Measurements from ENCODE around the gene DEXI.
A peak's percentile ranks its signal among the peaks of the same experiment; 100 is the strongest.

The DEXI gene

DNA sequence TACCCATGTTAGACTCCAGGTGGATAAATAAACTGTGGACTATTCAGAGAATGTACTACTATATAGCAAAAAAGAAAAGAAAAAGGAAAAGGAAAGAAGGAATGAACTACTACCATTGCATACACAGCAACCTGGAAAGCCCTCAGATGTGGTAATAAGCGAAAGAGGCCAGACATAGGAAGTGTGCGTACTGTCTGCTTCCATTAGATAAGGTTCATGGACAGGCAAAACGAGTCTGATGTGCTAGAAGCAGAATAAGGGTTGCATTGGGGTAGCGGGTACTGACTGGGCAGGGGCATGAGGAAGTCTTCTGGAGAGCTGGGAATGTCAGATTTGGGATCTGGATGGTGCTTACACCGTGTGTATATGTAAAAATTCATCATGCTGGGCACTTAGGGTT is 23.9 kb upstream of the DEXI start:
- Histone ChIP-seq H3K9me3 (replicated peaks in 1 of 11) (no peaks in the 10 kb centered on the region), H3K27ac (peak overlapping the region in 3 of 11 experiments; percentile 16 to 65 (median 41); a peak in 4 of 22 replicates), H3K4me1 (peaks cover 23 to 46% (median 29%) of the 10 kb centered on the region in 10 experiments), H4K20me1 (peaks cover 11 to 67% (median 54%) of the 10 kb centered on the region in 11 experiments; a peak in 18 of 22 replicates), H3K4me2 (peak overlapping the region in 10 of 11 experiments; percentile 6 to 70 (median 60); a peak in 15 of 22 replicates), H3K36me3 (peaks cover 63 to 97% (median 69%) of the 10 kb centered on the region in 11 experiments), H3K9ac (peak overlapping the region in 2 of 11 experiments; percentile 49 to 54; a peak in 4 of 22 replicates), H3K27me3 (no peaks in the 10 kb centered on the region), H3K4me3 (no peak overlapping the region)
- TF ChIP-seq Cebpa-rat (IDR thresholded peaks at IDR 0.05): no peak

DNA sequence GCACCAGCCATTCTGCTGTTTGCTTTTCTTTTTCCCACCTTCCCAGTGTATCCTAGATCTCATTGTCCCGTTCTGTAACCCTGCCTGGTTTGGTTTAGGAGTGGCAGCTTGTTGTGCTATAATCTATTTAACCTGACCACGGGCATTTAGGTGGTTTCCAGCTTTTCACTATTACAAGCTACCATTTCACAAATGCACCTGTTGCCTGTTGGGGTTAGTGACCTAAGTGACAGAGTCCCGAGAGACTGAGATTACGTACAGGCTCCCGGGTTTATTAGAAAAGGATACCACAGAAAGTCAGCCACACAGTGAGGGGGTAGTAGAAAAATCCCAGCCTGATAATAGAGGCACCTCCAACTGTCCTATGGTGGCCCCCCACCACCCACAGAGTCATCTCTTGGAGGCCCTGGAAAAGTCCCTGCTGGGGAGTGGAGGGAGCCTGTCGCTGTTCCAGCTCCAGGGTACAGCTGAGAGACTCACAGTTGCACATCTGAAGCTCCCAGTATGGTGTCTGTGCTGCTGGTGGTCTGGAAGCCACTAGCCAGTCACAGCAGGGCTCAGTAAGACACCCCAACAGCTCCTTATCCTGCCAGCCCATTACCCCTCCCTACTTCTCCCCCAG is 23.3 kb upstream of the DEXI start:
- H3K9me3 ChIP-seq (replicated peaks in 1 of 11): no peaks in the 10 kb centered on the region
- H3K27ac ChIP-seq: peak overlapping the region in 3 of 11 experiments; percentile 16 to 65 (median 41); a peak in 4 of 22 replicates
- peak overlapping the region in 9 of 11 experiments; percentile 6 to 70 (median 64); a peak in 17 of 22 replicates for H3K4me2 ChIP-seq
- H4K20me1 ChIP-seq: peaks cover 11 to 73% (median 54%) of the 10 kb centered on the region in 11 experiments; a peak in 18 of 22 replicates
- no peak overlapping the region for H3K4me3 ChIP-seq
- H3K4me1 ChIP-seq: peaks cover 23 to 46% (median 29%) of the 10 kb centered on the region in 10 experiments
- H3K27me3 ChIP-seq: no peaks in the 10 kb centered on the region
- H3K9ac ChIP-seq: peak overlapping the region in 3 of 11 experiments; percentile 22 to 54 (median 49); a peak in 5 of 22 replicates
- TF ChIP-seq Cebpa-rat (IDR thresholded peaks at IDR 0.05): no peak
- H3K36me3 ChIP-seq: peaks cover 61 to 92% (median 65%) of the 10 kb centered on the region in 11 experiments

DNA sequence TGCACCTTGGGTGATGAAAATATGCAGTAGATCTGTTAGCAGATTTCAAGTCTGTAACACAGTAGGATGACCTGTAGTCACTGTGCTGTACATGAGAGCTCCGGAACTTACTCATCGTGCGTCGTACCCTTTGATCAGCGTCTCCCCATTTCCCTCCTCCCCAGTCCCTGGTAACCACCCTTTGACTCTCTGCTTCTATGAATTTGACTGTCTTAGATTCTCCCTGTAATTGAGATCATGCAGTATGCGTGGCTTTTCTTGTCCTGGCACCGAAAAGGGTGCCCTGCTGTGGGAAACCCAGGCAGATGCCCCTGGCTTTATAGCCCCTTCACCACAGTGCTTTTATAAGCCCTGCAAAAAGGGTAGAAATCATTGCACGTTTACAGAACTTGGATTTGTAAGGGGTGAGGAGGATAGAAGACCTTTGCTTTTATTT is 22.6 kb upstream of the DEXI start:
- Histone ChIP-seq H3K4me3 (no peak overlapping the region), H3K9ac (peak overlapping the region in 2 of 11 experiments; percentile 24 to 59; a peak in 4 of 22 replicates), H3K27ac (peak overlapping the region in 2 of 11 experiments; percentile 41 to 47; a peak in 3 of 22 replicates), H4K20me1 (peaks cover 11 to 77% (median 54%) of the 10 kb centered on the region in 11 experiments; a peak in 18 of 22 replicates), H3K9me3 (replicated peaks in 1 of 11) (no peaks in the 10 kb centered on the region), H3K36me3 (peaks cover 55 to 86% (median 63%) of the 10 kb centered on the region in 11 experiments), H3K4me1 (peaks cover 20 to 46% (median 28%) of the 10 kb centered on the region in 10 experiments), H3K27me3 (no peaks in the 10 kb centered on the region), H3K4me2 (peak overlapping the region in 9 of 11 experiments; percentile 6 to 70 (median 64); a peak in 16 of 22 replicates)
- TF ChIP-seq Cebpa-rat (IDR thresholded peaks at IDR 0.05): no peak

DNA sequence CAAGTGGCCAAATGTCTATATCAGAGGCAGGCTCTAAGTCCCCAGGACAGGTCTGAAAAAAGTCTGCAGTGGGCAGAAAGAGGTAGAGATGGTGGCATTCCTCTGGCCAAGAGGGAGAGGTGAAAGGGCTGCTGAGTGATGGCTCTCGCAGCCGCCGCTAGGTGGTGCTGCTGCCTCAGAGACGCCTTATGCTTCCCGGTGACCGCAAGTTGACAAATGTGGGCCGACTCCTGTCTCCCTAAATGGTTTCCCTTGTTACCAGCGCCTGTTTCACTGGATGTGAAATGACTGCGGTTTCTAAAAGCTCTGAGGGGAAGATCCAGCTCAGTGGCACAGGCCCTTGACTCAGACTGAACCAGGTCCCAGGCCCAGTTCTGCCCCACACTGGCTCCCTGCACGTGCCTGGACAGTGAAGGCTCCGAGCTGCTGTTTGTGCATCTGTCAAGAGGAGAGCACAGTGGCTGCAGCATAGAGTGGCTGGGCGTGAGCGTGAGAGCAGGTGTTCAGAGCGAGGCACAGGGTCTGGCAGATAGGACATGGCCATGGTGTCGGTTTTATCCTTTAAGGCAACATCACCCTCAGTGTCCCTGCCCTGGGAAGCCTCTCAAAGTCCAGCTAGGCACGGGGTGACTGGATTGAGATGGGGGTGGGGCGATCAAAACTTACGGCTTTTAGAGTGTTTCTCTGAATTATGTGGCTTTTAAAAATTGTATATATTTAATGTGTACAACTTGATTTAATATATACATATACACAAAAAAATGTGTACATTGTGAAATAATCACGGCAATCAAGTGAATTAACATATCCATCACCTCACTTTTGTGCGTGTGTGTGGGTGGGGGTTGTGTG is 22.0 kb upstream of the DEXI start:
- H4K20me1 ChIP-seq: peaks cover 11 to 83% (median 54%) of the 10 kb centered on the region in 11 experiments; a peak in 18 of 22 replicates
- peak overlapping the region in 1 of 11 experiments; percentile 51; a peak in 3 of 22 replicates for H3K9ac ChIP-seq
- H3K36me3 ChIP-seq: peaks cover 53 to 87% (median 68%) of the 10 kb centered on the region in 11 experiments
- H3K4me3 ChIP-seq: no peak overlapping the region
- H3K4me1 ChIP-seq: peaks cover 14 to 39% (median 26%) of the 10 kb centered on the region in 10 experiments
- H3K27me3 ChIP-seq: no peaks in the 10 kb centered on the region
- peak overlapping the region in 2 of 11 experiments; percentile 12 to 28; a peak in 2 of 22 replicates for H3K27ac ChIP-seq
- no peak for TF ChIP-seq Cebpa-rat (IDR thresholded peaks at IDR 0.05)
- no peaks in the 10 kb centered on the region for H3K9me3 ChIP-seq (replicated peaks in 1 of 11)
- H3K4me2 ChIP-seq: peak overlapping the region; percentile 47 to 70 (median 64)

DNA sequence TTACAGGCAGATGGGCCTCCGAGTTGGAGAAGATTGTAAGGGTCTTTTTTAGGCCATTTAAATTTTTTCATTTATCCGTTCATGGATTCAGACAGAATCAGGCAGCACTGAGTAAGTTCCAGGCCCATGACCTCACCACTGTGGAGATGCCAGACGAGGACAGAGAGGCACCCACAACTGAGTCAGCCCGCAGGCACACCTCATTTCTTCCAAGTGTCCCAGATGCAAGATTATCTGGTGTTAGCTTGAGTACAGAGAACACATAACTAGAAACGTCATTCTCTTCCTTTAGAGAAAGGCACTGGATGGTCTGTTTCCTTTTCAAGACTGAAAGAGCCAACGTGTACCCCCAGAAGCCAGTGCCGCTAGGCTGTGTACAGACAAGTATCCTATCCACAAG is 19.0 kb upstream of the DEXI start:
- no peak overlapping the region; a peak in 1 of 22 replicates for H3K27ac ChIP-seq
- no peaks in the 10 kb centered on the region for H3K9me3 ChIP-seq (replicated peaks in 1 of 11)
- H4K20me1 ChIP-seq: peaks cover 17 to 92% (median 57%) of the 10 kb centered on the region in 11 experiments; a peak in 18 of 22 replicates
- peaks cover 26 to 57% (median 44%) of the 10 kb centered on the region in 10 experiments for H3K4me1 ChIP-seq
- H3K4me3 ChIP-seq: no peak overlapping the region
- no peak for TF ChIP-seq Cebpa-rat (IDR thresholded peaks at IDR 0.05)
- H3K27me3 ChIP-seq: no peaks in the 10 kb centered on the region
- no peak overlapping the region for H3K9ac ChIP-seq
- peaks cover 49 to 76% (median 68%) of the 10 kb centered on the region in 11 experiments for H3K36me3 ChIP-seq
- H3K4me2 ChIP-seq: no peak overlapping the region

DNA sequence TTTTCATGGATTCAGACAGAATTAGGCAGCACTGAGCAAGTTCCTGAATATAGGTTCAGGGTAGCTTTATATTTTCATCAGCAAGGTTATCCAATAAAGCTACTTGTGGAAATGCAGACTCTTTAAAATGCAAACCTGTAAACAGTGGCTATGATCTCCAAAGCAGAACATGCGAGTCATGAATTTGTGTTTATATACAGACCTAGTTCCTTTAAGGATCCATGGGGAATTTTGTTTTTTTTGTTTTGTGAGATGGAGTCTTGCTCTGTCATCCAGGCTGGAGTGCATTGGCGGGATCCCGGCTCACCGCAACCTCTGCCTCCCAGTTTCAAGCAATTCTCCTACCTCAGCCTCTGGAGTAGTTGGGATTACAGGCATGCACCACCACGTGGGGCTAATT is 16.9 kb upstream of the DEXI start:
- Histone ChIP-seq H3K4me1 (peaks cover 40 to 57% (median 44%) of the 10 kb centered on the region in 10 experiments), H3K27me3 (no peaks in the 10 kb centered on the region), H3K27ac (no peak overlapping the region), H4K20me1 (peaks cover 27 to 92% (median 57%) of the 10 kb centered on the region in 11 experiments; a peak in 21 of 22 replicates), H3K4me2 (no peak overlapping the region), H3K36me3 (peaks cover 39 to 59% (median 49%) of the 10 kb centered on the region in 11 experiments), H3K9me3 (replicated peaks in 1 of 11) (no peaks in the 10 kb centered on the region), H3K4me3 (no peak overlapping the region), H3K9ac (no peak overlapping the region)
- no peak for TF ChIP-seq Cebpa-rat (IDR thresholded peaks at IDR 0.05)

DNA sequence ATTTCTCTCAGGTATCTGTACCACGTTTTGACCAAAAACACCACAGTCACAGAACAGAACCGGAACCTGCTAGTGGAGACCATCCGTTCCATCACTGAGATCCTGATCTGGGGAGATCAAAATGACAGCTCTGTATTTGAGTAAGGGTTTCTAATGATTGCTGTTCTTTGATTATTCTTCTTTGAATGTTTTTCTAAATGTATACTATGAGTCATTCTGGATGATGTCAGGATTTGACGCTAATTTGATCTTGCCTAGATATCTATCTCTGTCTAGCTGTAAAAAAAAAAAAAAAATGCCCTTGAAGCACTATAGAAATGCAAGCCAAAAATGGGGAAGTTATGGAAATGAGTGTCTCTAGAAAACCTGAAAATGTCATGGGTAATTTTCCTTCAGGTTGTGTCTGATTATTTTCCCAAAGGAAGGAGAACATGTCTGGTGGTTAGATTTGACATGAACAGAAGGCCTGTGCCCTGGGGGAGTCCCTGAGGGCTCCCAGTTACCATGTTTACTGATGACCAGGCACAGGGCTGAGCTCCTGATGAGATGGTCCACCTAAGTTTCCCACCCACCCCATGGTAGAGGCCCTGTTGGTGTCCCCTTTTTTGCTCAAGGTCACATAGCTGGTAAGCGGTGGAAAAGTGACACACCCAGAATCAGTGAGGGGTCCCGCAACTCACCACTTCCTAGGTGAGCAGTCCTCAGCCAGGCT is 15.7 kb upstream of the DEXI start:
- H4K20me1 ChIP-seq: peaks cover 26 to 91% (median 51%) of the 10 kb centered on the region in 11 experiments; a peak in 21 of 22 replicates
- H3K9ac ChIP-seq: no peak overlapping the region
- H3K27me3 ChIP-seq: no peaks in the 10 kb centered on the region
- H3K27ac ChIP-seq: no peak overlapping the region
- H3K4me1 ChIP-seq: peaks cover 47 to 63% (median 55%) of the 10 kb centered on the region in 10 experiments
- H3K36me3 ChIP-seq: peaks cover 29 to 49% (median 39%) of the 10 kb centered on the region in 11 experiments
- peak overlapping the region; percentile 3 to 55 (median 21); a peak in 14 of 22 replicates for H3K4me2 ChIP-seq
- TF ChIP-seq Cebpa-rat (IDR thresholded peaks at IDR 0.05): no peak
- H3K4me3 ChIP-seq: no peak overlapping the region
- H3K9me3 ChIP-seq (replicated peaks in 1 of 11): no peaks in the 10 kb centered on the region

DNA sequence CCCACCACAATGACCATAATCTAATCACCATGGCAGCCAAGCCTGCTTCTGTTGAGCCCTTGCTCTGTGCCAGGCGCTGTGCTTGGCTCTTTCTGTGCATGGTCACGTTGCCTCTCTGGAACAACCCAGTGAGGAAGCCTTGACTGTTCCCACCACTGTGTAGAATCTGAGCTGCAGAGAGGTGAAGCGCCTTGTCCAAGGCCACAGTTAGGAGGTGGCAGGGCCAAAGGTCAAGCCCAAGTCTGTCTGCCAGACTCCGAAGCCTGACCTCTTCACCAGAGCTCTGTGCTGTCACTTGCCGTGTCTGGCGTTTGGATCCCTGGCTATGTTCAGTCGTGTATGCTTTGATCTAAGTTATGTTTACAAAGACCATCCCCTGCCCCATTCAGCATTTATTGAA is 12.6 kb upstream of the DEXI start:
- H3K4me2 ChIP-seq: peak overlapping the region; percentile 65 to 85 (median 80)
- peak overlapping the region in 7 of 11 experiments; percentile 3 to 41 (median 25); a peak in 7 of 22 replicates for H3K9ac ChIP-seq
- peak overlapping the region in 2 of 11 experiments; percentile 12 to 35; a peak in 3 of 22 replicates for H3K27ac ChIP-seq
- no peak overlapping the region for H3K4me3 ChIP-seq
- H3K4me1 ChIP-seq: peaks cover 54 to 70% (median 67%) of the 10 kb centered on the region in 10 experiments
- H4K20me1 ChIP-seq: peaks cover 46 to 87% (median 71%) of the 10 kb centered on the region in 11 experiments; a peak in 21 of 22 replicates
- H3K36me3 ChIP-seq: peaks cover 13 to 21% (median 19%) of the 10 kb centered on the region in 11 experiments; a peak in 19 of 22 replicates
- H3K9me3 ChIP-seq (replicated peaks in 1 of 11): no peaks in the 10 kb centered on the region
- H3K27me3 ChIP-seq: no peaks in the 10 kb centered on the region
- no peak for TF ChIP-seq Cebpa-rat (IDR thresholded peaks at IDR 0.05)

Measured in BLaER1 treated with 17β-estradiol and CSF1 and Interleukin-3, amounts not matched to agents 10 nM and 100 nM (cell line).